ENCODE measurements around the gene GP5.

Gene GP5

GRCh38 chr3:194399166-194399565 lies at the start of gene GP5:
TSS of gene GP5 (minus strand) at chr3:194399266. CDS start at chr3:194398282, 984 bp downstream.
- no peak for DNase-seq

GRCh38 chr3:194447657-194448056 lies 48.6 kb upstream of the GP5 start:
- DNase-seq, result no peak

GRCh38 chr3:194447161-194447560 lies 48.1 kb upstream of the GP5 start:
- DNase-seq, result no peak

- no peak for DNase-seq
These were observed 47.7 kb upstream of the GP5 start for GRCh38 chr3:194446754-194447153.

GRCh38 chr3:194446172-194446571 lies 47.1 kb upstream of the GP5 start:
- DNase-seq, result no peak

GRCh38 chr3:194443901-194444300 lies 44.8 kb upstream of the GP5 start:
- no peak for DNase-seq

- DNase-seq, result no peak
These were observed 41.7 kb upstream of the GP5 start for GRCh38 chr3:194440756-194441155.

GRCh38 chr3:194439881-194440550 lies 41.0 kb upstream of the GP5 start:
- DNase-seq, result peak; percentile 19

GRCh38 chr3:194434503-194434902 lies 35.4 kb upstream of the GP5 start:
- no peak for DNase-seq

- no peak for DNase-seq
These were observed 32.5 kb upstream of the GP5 start for GRCh38 chr3:194431554-194431953.

- no peak for DNase-seq
These were observed 26.3 kb upstream of the GP5 start for GRCh38 chr3:194425399-194425798.

- DNase-seq, result no peak
These were observed 25.9 kb upstream of the GP5 start for GRCh38 chr3:194424953-194425352.

GRCh38 chr3:194424373-194424772 lies 25.3 kb upstream of the GP5 start:
- no peak for DNase-seq

GRCh38 chr3:194423317-194423716 lies 24.3 kb upstream of the GP5 start:
- DNase-seq, result no peak

GRCh38 chr3:194422188-194422587 lies 23.1 kb upstream of the GP5 start:
- no peak for DNase-seq

GRCh38 chr3:194418671-194419070 lies 19.6 kb upstream of the GP5 start:
- no peak for DNase-seq

GRCh38 chr3:194407423-194407822 lies 8.4 kb upstream of the GP5 start:
- DNase-seq, result no peak

- DNase-seq, result no peak
These were observed 6.7 kb upstream of the GP5 start for GRCh38 chr3:194405766-194406165.

GRCh38 chr3:194404365-194405140 lies 5.5 kb upstream of the GP5 start:
- no peak for DNase-seq

- DNase-seq, result no peak
These were observed 2.8 kb upstream of the GP5 start for GRCh38 chr3:194401868-194402329.

- DNase-seq, result no peak
These were observed 2.3 kb upstream of the GP5 start for GRCh38 chr3:194401346-194401745.

GRCh38 chr3:194399874-194400411 lies 877 bp upstream of the GP5 start:
- DNase-seq, result no peak

GRCh38 chr3:194397757-194398312 lies 1.2 kb downstream of the GP5 start:
- DNase-seq, result no peak

Measured in NCI-H524 treated with DMSO at 0.1 percent for 48 hours (cell line).